Calu3 (cell line): ENCODE data around the gene MPG. TPM values are rescaled to one million over a fixed set of nuclear protein-coding genes. Genes with fewer than 3 reads are reported as not detected.

ENCODE experiments used
- BruUV-seq: library from RNA; stranded (reverse); fragments of 400-500 nt; replicated peaks from 2 replicates; lab custom pipeline; 2021; lab: Mats Ljungman, UMichigan
- CTCF ChIA-PET: fragments of 300-600 bp; sonication (Branson Sonifier 250); formaldehyde crosslinking; loops from one replicate; lab custom pipeline; 2022; ENCODE audit warnings: antibody characterized with exemption; lab: Charles Lee
- DNase-seq: peaks from one replicate; pipeline ENCODE4 v3.0.0; 2022
- H3K27ac Mint-ChIP-seq: one replicate; pipeline ENCODE4 v1.8.0; 2022; ENCODE audit warnings: mixed read lengths; ENCODE audit not compliant: unreplicated experiment
- H3K27me3 Mint-ChIP-seq: one replicate; pipeline ENCODE4 v1.8.0; 2022; ENCODE audit warnings: mixed read lengths; ENCODE audit not compliant: unreplicated experiment
- H3K36me3 Mint-ChIP-seq: one replicate; pipeline ENCODE4 v1.8.0; 2022; ENCODE audit warnings: mild to moderate bottlenecking, moderate library complexity, mixed read lengths; ENCODE audit not compliant: insufficient read depth, unreplicated experiment
- H3K4me1 Mint-ChIP-seq: one replicate; pipeline ENCODE4 v1.8.0; 2022; ENCODE audit warnings: mild to moderate bottlenecking, low read depth, mixed read lengths; ENCODE audit not compliant: unreplicated experiment
- H3K4me3 Mint-ChIP-seq: one replicate; pipeline ENCODE4 v1.8.0; 2022; ENCODE audit warnings: mild to moderate bottlenecking, low read depth, moderate library complexity, mixed read lengths; ENCODE audit not compliant: unreplicated experiment
- H3K9me3 Mint-ChIP-seq: one replicate; pipeline ENCODE4 v1.8.0; 2022; ENCODE audit warnings: low read depth, mixed read lengths; ENCODE audit not compliant: unreplicated experiment
- CTCF ChIP-seq: fragments of 200-600 bp; IDR thresholded peaks from one replicate; pipeline ENCODE4 v1.8.0; 2022; ENCODE audit warnings: antibody characterized with exemption; ENCODE audit not compliant: unreplicated experiment
- intact Hi-C: fragments of 100-400 bp; cut with micrococcal nuclease; formaldehyde crosslinking; loops from one replicate; pipeline ENCODE4 v1.10.0; 2022; ENCODE audit not compliant: unreplicated experiment
- total RNA-seq: library from RNA; stranded (reverse); gene quantifications from 2 replicates; pipeline ENCODE4 v1.2.3, GENCODE V29; 2022

MPG gene
- total RNA-seq, 1 experiment from 2014 or later = 40.1 TPM

- CTCF ChIA-PET = interaction anchor here (1.0 kb wide), 1 partner anchor 13 kb away, joined by 3 read pairs; no protein-coding TSS in a partner anchor
- Mint-ChIP-seq H3K4me3 (no peak overlapping the region), H3K36me3 (peaks cover 36% of the 10 kb centered on the region), H3K9me3 (no peaks in the 10 kb centered on the region), H3K27ac (no peak overlapping the region), H3K4me1 (no peaks in the 10 kb centered on the region), H3K27me3 (no peaks in the 10 kb centered on the region)
- intact Hi-C loops = no loop called here
- BruUV-seq = no TSS peak
- TF ChIP-seq CTCF = no peak
- no peak for DNase-seq
Observed at GRCh38 chr16:104355-104754, 26.3 kb downstream of the MPG start.

DNA sequence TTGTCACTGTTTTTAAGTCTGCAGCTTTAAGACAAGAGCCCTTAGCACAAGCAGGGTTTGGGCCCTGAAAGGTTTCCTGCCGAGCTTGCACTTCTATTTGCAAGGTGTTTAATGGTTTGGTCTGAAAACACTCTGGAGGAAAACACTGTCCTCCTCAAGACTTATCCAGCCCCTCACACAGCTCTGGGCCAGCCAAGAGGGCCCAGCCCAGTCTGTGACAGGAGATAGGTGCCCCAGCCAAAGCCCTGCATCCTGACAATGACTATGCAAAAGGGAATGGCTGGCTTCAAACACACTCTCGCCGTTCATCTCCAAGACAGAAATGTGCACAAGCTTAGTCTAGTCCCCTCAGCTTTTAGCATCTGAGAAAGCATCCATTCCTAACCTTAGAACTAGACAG, 26.9 kb downstream of the MPG start:
- DNase-seq = no peak
- Mint-ChIP-seq H3K27ac (no peak overlapping the region), H3K36me3 (peaks cover 30% of the 10 kb centered on the region), H3K27me3 (no peaks in the 10 kb centered on the region), H3K4me1 (no peaks in the 10 kb centered on the region), H3K9me3 (no peaks in the 10 kb centered on the region), H3K4me3 (no peak overlapping the region)
- no peak for TF ChIP-seq CTCF
- intact Hi-C loops = no loop called here
- CTCF ChIA-PET = interaction anchor here (1.0 to 1.6 kb wide), 2 partner anchors 13 to 52 kb away, joined by 3 read pairs; partner anchors contain the start of gene POLR3K
- BruUV-seq = no TSS peak

GRCh38 chr16:105521-105920, 27.5 kb downstream of the MPG start:
- H3K27me3 Mint-ChIP-seq = no peaks in the 10 kb centered on the region
- no peak overlapping the region for H3K4me3 Mint-ChIP-seq
- TF ChIP-seq CTCF = no peak
- H3K4me1 Mint-ChIP-seq = no peaks in the 10 kb centered on the region
- CTCF ChIA-PET = interaction anchor here (0.6 to 1.6 kb wide), 2 partner anchors 52 to 78 kb away, joined by 3 to 8 read pairs; partner anchors contain the start of gene POLR3K
- intact Hi-C loops = no loop called here
- no peak overlapping the region for H3K27ac Mint-ChIP-seq
- H3K9me3 Mint-ChIP-seq = no peaks in the 10 kb centered on the region
- DNase-seq = no peak
- H3K36me3 Mint-ChIP-seq = peaks cover 28% of the 10 kb centered on the region
- BruUV-seq = no TSS peak

DNA sequence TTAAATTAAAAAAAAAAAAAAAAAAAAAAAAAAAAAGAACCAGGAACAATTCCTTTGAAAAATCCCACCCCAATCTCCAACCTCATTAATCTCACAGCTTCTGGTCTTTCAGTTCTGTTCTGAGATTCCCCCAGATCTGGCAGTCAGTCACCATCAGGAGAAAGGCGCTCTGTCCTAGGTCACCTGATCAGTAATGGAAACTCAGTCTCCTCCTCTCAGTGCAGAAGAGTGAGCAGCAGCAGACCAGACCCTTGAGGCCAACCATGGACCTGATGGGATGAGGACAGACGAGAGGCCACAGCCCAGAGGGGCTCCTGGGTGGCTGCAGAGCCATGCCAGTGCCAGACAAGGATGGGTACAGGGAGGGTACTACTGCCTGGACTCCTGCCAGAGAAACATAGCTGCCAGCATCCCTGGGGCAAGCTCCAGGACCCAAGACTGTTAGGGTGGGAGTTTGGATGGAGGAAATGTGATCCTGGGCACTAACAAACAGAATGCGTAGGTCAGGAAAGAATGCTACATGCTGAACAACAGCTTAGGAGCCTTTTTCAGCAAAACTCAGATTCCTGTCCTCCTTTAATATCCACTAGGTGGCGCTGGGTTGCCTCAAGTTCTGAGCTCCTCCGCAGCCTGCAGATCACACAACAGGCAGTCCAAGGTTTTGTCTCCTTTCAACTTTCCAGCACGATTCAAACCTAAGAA, 28.7 kb downstream of the MPG start:
- peak; percentile 88 for TF ChIP-seq CTCF
- Mint-ChIP-seq H3K9me3 (no peaks in the 10 kb centered on the region), H3K27ac (no peak overlapping the region), H3K4me3 (no peak overlapping the region), H3K36me3 (peaks cover 21% of the 10 kb centered on the region), H3K27me3 (no peaks in the 10 kb centered on the region), H3K4me1 (no peaks in the 10 kb centered on the region)
- BruUV-seq = no TSS peak
- DNase-seq = peak; percentile 66
- intact Hi-C loops = loop anchor here (1.0 kb wide), 1 partner anchor 256 kb away; no protein-coding TSS in a partner anchor
- CTCF ChIA-PET = interaction anchor here (0.5 to 2.4 kb wide), 17 partner anchors 10 to 389 kb away, joined by 3 to 32 read pairs (median 4); partner anchors contain the start of genes AXIN1, PGAP6 and POLR3K
